Neutrophil (primary cell): ENCODE results near the gene ERBIN.

ENCODE experiments used
- H3K27ac ChIP-seq: fragments of 200-600 bp; sonication (generic); 2 replicates; pipeline ENCODE4 v1.5.1; 2016; ENCODE audit warnings: mild to moderate bottlenecking, moderate library complexity
- H3K27me3 ChIP-seq: fragments of 200-600 bp; sonication (generic); 2 replicates; pipeline ENCODE4 v1.6.0; 2016; ENCODE audit warnings: mild to moderate bottlenecking
- H3K36me3 ChIP-seq: fragments of 200-600 bp; sonication (generic); 2 replicates; pipeline ENCODE4 v1.5.1; 2017
- H3K4me1 ChIP-seq, 2 experiments: fragments of 200-600 bp in 1 of 2; sonication (generic) in 1 of 2; 1 replicate in 1 of 2; 2 replicates in 1 of 2; pipeline versions ENCODE4 v1.5.1 to v1.6.1; 2013 to 2016; ENCODE audit warnings: low read depth in 1 of 2, low read length in 1 of 2, mild to moderate bottlenecking in 1 of 2, moderate library complexity in 1 of 2; ENCODE audit not compliant: control insufficient read depth in 1 of 2, insufficient read depth in 1 of 2
- H3K4me3 ChIP-seq, 2 experiments: fragments of 200-600 bp in 1 of 2; sonication (generic) in 1 of 2; 1 replicate in 1 of 2; 2 replicates in 1 of 2; pipeline ENCODE4 v1.5.1; 2013 to 2016; ENCODE audit warnings: low read depth in 1 of 2, low read length in 1 of 2, mild to moderate bottlenecking in 1 of 2, moderate library complexity in 1 of 2
- H3K9me3 ChIP-seq: fragments of 200-600 bp; sonication (generic); 2 replicates; pipeline ENCODE4 v1.5.1; 2016
- CTCF ChIP-seq: fragments of 200-600 bp; sonication (generic); IDR thresholded peaks from 2 replicates; pipeline ENCODE4 v1.5.1; 2016; ENCODE audit warnings: antibody characterized with exemption

The ERBIN gene

GRCh38 chr5:65927503-65928321 lies 1.3 kb downstream of the ERBIN start:
- H3K27me3 ChIP-seq, result peaks cover 13% of the 10 kb centered on the region
- H3K4me1 ChIP-seq, result peaks cover 27 to 33% of the 10 kb centered on the region in 2 experiments
- peak overlapping the region; percentile 99 for H3K27ac ChIP-seq
- no peak for TF ChIP-seq CTCF
- H3K9me3 ChIP-seq, result no peaks in the 10 kb centered on the region
- no peaks in the 10 kb centered on the region for H3K36me3 ChIP-seq
- H3K4me3 ChIP-seq, result peak overlapping the region; percentile 93

GRCh38 chr5:65928322-65928752 lies 2.0 kb downstream of the ERBIN start:
- Histone ChIP-seq H3K4me3 (peak overlapping the region; percentile 93), H3K27ac (no peak overlapping the region), H3K36me3 (no peaks in the 10 kb centered on the region), H3K4me1 (peaks cover 27 to 33% of the 10 kb centered on the region in 2 experiments), H3K27me3 (peaks cover 8% of the 10 kb centered on the region), H3K9me3 (no peaks in the 10 kb centered on the region)
- no peak for TF ChIP-seq CTCF

GRCh38 chr5:65928860-65929259 lies 2.5 kb downstream of the ERBIN start:
- TF ChIP-seq CTCF, result no peak
- H3K36me3 ChIP-seq, result no peaks in the 10 kb centered on the region
- H3K27ac ChIP-seq, result no peak overlapping the region
- no peaks in the 10 kb centered on the region for H3K9me3 ChIP-seq
- H3K27me3 ChIP-seq, result peaks cover 3% of the 10 kb centered on the region
- peaks cover 27 to 33% of the 10 kb centered on the region in 2 experiments for H3K4me1 ChIP-seq
- H3K4me3 ChIP-seq, result no peak overlapping the region

- H3K9me3 ChIP-seq, result no peaks in the 10 kb centered on the region
- H3K4me1 ChIP-seq, result peaks cover 16 to 19% of the 10 kb centered on the region in 2 experiments
- no peak overlapping the region for H3K27ac ChIP-seq
- TF ChIP-seq CTCF, result no peak
- no peaks in the 10 kb centered on the region for H3K36me3 ChIP-seq
- no peak overlapping the region for H3K4me3 ChIP-seq
- no peaks in the 10 kb centered on the region for H3K27me3 ChIP-seq
These were observed 6.3 kb downstream of the ERBIN start for GRCh38 chr5:65932676-65933075.

GRCh38 chr5:65933295-65933694 lies 6.9 kb downstream of the ERBIN start:
- Histone ChIP-seq H3K27ac (no peak overlapping the region), H3K4me3 (no peak overlapping the region)
- TF ChIP-seq CTCF, result no peak

More at GRCh38 chr5:65933295-65933694, 6.9 kb downstream of the ERBIN start:
- no peaks in the 10 kb centered on the region for H3K9me3 ChIP-seq
- peaks cover 10 to 12% of the 10 kb centered on the region in 2 experiments for H3K4me1 ChIP-seq
- no peaks in the 10 kb centered on the region for H3K36me3 ChIP-seq
- H3K27me3 ChIP-seq, result no peaks in the 10 kb centered on the region
